HL-60 (cell line): Measurements from ENCODE around the gene KRTAP10-11.
"Not testable (repeated sequence)": the region's sequence is repeated elsewhere in the genome, so short reads cannot be mapped to it uniquely, and the experiment has no call there.

Source experiments
- DNase-seq, 2 experiments: peaks; one replicate each; pipeline ENCODE4 v3.0.0-alpha.2; 2010 to 2020; ENCODE audit warnings: low read depth in 1 of 2, low spot score in 1 of 2
- H3K27ac ChIP-seq: fragments of 250-450 bp; sonication (Bioruptor Pico); replicated peaks from 2 replicates; pipeline ENCODE4 v1.5.1; 2020; ENCODE audit warnings: mild to moderate bottlenecking, moderate library complexity
- H3K27me3 ChIP-seq: fragments of 250-450 bp; sonication (Bioruptor Pico); 2 replicates; pipeline ENCODE4 v1.5.1; 2021; ENCODE audit warnings: mild to moderate bottlenecking, moderate library complexity; ENCODE audit not compliant: insufficient read depth, poor library complexity, severe bottlenecking
- H3K4me3 ChIP-seq: replicated peaks from 2 replicates; pipeline ENCODE4 v1.5.1; 2011; ENCODE audit warnings: mild to moderate bottlenecking, control low read depth, low read length; ENCODE audit not compliant: insufficient read depth
- GABPA ChIP-seq: IDR thresholded peaks from 2 replicates; pipeline ENCODE4 v1.6.1; 2012; ENCODE audit warnings: low read depth
- POLR2AphosphoS5 ChIP-seq: IDR thresholded peaks from 2 replicates; pipeline ENCODE4 v1.6.1; 2012; ENCODE audit warnings: low read depth
- SPI1 ChIP-seq: IDR thresholded peaks from 2 replicates; pipeline ENCODE4 v1.6.1; 2012; ENCODE audit warnings: low read depth, mild to moderate bottlenecking, borderline replicate concordance
- TF ChIP-seq, protein P1 (sequence below): IDR thresholded peaks from one replicate; pipeline ENCODE4 v1.5.1; 2011; ENCODE audit warnings: low read length, control low read depth, inconsistent platforms; ENCODE audit not compliant: insufficient read depth
- TF ChIP-seq, protein P2 (sequence below): IDR thresholded peaks from 2 replicates; pipeline ENCODE4 v1.6.1; 2012; ENCODE audit warnings: low read depth; ENCODE audit not compliant: insufficient replicate concordance

KRTAP10-11 gene

DNA sequence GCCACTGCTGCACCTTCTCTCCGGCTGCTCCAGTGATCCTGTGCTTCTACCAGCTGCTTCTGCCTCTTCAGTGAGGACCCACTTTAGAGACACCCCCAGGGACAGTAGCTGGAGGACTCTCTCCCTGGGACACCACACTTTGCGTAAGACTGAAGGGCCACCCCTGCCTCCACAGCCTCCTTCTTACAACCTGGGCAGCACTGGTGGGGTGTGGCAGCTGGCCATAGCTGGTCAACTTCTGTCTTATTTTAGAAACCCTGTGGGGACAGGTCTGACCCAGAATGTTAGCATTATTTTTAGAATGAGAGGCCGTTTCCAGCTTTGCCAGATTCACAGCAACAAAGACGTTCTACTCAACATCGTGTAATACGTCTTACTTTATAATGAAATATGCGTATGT lies 20.5 kb upstream of the KRTAP10-11 start:
- H3K27ac ChIP-seq, result no peak overlapping the region
- no peak for DNase-seq
- H3K4me3 ChIP-seq, result no peak overlapping the region
- H3K27me3 ChIP-seq, result no peaks in the 10 kb centered on the region
- TF ChIP-seq SPI1 (no peak), POLR2AphosphoS5 (no peak), GABPA (no peak)
- TF ChIP-seq, protein P1, sequence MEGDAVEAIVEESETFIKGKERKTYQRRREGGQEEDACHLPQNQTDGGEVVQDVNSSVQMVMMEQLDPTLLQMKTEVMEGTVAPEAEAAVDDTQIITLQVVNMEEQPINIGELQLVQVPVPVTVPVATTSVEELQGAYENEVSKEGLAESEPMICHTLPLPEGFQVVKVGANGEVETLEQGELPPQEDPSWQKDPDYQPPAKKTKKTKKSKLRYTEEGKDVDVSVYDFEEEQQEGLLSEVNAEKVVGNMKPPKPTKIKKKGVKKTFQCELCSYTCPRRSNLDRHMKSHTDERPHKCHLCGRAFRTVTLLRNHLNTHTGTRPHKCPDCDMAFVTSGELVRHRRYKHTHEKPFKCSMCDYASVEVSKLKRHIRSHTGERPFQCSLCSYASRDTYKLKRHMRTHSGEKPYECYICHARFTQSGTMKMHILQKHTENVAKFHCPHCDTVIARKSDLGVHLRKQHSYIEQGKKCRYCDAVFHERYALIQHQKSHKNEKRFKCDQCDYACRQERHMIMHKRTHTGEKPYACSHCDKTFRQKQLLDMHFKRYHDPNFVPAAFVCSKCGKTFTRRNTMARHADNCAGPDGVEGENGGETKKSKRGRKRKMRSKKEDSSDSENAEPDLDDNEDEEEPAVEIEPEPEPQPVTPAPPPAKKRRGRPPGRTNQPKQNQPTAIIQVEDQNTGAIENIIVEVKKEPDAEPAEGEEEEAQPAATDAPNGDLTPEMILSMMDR, result no peak
- TF ChIP-seq, protein P2, sequence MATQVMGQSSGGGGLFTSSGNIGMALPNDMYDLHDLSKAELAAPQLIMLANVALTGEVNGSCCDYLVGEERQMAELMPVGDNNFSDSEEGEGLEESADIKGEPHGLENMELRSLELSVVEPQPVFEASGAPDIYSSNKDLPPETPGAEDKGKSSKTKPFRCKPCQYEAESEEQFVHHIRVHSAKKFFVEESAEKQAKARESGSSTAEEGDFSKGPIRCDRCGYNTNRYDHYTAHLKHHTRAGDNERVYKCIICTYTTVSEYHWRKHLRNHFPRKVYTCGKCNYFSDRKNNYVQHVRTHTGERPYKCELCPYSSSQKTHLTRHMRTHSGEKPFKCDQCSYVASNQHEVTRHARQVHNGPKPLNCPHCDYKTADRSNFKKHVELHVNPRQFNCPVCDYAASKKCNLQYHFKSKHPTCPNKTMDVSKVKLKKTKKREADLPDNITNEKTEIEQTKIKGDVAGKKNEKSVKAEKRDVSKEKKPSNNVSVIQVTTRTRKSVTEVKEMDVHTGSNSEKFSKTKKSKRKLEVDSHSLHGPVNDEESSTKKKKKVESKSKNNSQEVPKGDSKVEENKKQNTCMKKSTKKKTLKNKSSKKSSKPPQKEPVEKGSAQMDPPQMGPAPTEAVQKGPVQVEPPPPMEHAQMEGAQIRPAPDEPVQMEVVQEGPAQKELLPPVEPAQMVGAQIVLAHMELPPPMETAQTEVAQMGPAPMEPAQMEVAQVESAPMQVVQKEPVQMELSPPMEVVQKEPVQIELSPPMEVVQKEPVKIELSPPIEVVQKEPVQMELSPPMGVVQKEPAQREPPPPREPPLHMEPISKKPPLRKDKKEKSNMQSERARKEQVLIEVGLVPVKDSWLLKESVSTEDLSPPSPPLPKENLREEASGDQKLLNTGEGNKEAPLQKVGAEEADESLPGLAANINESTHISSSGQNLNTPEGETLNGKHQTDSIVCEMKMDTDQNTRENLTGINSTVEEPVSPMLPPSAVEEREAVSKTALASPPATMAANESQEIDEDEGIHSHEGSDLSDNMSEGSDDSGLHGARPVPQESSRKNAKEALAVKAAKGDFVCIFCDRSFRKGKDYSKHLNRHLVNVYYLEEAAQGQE, result no peak

DNA sequence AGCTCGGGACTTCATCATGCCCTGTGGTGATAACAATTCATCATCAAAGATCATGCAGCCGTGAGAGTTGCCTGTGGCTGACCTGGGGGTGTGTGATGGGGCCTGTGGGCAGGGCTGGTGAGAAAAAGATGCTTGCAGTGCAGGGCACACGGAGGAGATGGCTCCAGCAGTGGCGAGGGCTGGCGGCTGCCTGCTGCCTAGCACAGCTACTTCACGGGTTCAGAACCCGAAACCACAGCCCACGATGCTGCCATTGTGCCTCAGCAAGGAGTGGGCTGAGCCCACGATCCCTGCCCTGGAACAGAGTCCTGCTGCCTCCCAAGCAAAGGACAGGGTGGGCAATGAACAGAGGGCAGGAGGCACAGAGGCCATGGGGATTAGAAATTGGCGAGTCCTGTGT lies 20.0 kb upstream of the KRTAP10-11 start:
- TF ChIP-seq, protein P1, result no peak
- TF ChIP-seq SPI1, result no peak
- no peak for TF ChIP-seq GABPA
- TF ChIP-seq, protein P2, result no peak
- no peak for TF ChIP-seq POLR2AphosphoS5
- no peak for DNase-seq

DNA sequence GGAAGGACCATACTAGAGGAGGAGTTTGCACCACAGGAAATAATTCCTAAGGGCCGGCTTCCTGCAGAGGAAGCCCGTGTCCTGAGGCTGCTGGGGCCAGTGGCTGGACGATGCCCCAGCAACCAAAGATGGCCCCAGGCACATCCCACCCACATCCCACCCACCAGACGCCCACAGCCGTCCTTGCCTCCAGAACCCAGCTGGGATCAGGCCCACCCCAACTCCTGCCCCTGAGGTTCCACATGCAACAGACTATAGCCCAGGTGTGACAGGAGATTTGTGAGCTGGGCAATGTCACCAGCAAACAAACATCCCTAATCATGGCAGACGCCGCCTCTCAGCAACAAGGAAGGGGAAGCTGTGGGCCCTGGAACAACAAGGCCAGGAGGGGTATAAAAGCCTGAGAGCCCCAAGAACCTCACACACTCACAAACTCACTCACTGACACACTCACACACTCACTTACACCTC lies 19.5 kb upstream of the KRTAP10-11 start, which contains the start of gene KRTAP10-9:
KRTAP10-9 (plus strand) TSS at position 421 of the 471 bp plus-strand sequence. CDS start 79 bp downstream, outside the sequence.
- no peak within 1 kb of the TSS for H3K4me3 ChIP-seq
- DNase-seq, result no peak
- H3K27ac ChIP-seq, result no peak within 1 kb of the TSS
- H3K27me3 ChIP-seq, result no peaks in the 10 kb centered on the region
- no peak for TF ChIP-seq SPI1
- no peak for TF ChIP-seq POLR2AphosphoS5
- TF ChIP-seq, protein P1, result no peak
- TF ChIP-seq, protein P2, result no peak
- no peak for TF ChIP-seq GABPA

More for the DNA sequence above, 20.0 kb upstream of the KRTAP10-11 start:
- Histone ChIP-seq H3K27me3 (no peaks in the 10 kb centered on the region), H3K27ac (no peak overlapping the region), H3K4me3 (no peak overlapping the region)

DNA sequence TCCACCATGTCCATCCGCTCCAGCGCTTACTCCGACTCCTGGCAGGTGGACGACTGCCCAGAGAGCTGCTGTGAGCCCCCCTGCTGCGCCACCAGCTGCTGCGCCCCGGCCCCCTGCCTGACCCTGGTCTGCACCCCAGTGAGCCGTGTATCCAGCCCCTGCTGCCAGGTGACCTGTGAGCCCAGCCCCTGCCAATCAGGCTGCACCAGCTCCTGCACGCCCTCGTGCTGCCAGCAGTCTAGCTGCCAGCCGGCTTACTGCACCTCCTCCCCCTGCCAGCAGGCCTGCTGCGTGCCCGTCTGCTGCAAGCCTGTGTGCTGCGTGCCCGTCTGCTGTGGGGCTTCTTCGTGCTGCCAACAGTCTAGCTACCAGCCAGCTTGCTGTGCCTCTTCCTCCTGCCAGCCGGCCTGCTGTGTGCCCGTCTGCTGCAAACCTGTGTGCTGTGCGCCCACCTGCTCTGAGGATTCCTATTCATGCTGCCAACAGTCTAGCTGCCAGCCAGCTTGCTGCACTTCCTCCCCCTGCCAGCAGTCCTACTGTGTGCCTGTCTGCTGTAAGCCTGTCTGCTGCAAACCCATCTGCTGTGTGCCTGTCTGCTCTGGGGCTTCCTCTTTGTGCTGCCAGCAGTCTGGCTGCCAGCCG lies 18.9 kb upstream of the KRTAP10-11 start:
- not testable (repeated sequence) for H3K27ac ChIP-seq, DNase-seq, H3K4me3 ChIP-seq, H3K27me3 ChIP-seq

DNA sequence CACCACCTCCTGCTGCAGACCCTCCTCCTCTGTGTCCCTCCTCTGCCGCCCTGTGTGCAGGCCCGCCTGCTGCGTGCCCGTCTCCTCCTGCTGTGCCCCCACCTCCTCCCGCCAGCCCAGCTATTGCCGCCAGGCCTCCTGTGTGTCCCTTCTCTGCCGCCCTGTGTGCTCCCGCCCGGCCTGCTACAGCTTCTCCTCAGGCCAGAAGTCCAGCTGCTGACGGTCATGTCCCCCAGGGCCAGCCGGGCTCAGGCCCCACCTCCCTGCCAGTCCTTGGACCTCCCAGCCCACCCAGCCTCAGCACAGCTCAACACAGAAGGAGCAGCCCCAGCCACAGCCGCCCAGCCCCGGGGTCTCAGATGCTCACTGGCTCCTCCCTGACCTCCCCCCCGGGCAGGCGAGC lies 18.4 kb upstream of the KRTAP10-11 start:
- DNase-seq, H3K4me3 ChIP-seq, H3K27me3 ChIP-seq, H3K27ac ChIP-seq: not testable (repeated sequence)
